ENCODE results near the gene ANXA11.

DNA sequence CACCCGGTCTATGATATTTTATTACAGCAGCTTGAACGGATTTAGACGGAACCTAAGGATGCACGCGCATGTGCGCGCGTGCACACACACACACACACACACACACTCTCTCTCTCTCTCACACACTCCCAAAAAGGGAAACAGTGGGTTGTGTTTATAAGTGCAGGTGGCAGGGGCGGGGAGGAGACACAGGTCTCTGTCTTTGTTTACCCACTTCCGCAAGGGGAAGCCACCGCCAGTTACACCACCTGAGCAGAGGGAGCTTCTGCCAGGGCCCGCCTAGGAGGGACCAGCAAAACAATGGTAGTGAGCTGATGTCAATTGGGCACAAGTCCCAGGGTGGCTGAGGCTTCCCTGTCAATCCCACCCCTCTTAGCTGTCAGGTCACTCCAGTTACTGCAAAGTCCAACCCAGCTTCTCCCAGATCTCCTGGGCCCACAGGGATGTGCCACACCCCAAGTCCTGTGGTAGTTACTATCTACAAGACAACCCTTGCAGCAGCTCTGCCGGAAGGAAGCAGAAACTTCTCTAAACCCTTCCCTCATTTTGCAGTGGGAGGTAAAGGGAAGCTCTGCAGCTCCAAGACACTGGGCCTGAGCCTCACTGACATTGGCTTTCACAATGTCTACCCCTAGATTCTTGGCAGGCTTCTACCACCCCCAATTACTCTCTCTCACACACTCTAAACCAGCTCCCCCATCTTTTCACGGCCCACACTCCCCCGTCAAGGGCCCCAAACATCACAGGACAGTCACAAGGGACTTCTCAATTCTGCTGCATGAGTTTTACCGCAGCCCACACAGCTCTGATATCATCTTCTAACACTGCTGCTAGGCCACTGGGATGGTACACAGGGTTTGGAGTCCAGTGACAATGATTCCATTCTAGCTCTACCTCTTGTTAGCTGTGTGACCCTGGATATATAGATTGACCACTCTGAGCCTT is 17.6 kb downstream of the ANXA11 start:
- TF ChIP-seq POLR2A (IDR thresholded peaks at IDR 0.05), result no peak
- TF ChIP-seq, protein P1, sequence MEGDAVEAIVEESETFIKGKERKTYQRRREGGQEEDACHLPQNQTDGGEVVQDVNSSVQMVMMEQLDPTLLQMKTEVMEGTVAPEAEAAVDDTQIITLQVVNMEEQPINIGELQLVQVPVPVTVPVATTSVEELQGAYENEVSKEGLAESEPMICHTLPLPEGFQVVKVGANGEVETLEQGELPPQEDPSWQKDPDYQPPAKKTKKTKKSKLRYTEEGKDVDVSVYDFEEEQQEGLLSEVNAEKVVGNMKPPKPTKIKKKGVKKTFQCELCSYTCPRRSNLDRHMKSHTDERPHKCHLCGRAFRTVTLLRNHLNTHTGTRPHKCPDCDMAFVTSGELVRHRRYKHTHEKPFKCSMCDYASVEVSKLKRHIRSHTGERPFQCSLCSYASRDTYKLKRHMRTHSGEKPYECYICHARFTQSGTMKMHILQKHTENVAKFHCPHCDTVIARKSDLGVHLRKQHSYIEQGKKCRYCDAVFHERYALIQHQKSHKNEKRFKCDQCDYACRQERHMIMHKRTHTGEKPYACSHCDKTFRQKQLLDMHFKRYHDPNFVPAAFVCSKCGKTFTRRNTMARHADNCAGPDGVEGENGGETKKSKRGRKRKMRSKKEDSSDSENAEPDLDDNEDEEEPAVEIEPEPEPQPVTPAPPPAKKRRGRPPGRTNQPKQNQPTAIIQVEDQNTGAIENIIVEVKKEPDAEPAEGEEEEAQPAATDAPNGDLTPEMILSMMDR (IDR thresholded peaks at IDR 0.05), result no peak
- no peak for TF ChIP-seq POLR2AphosphoS5 (IDR thresholded peaks at IDR 0.05)
- no peak for TF ChIP-seq EP300 (IDR thresholded peaks at IDR 0.05)

Data from stomach (tissue), 4 donors.